ENCODE measurements around the gene PKNOX2. TPM values are rescaled to one million over a fixed set of nuclear protein-coding genes. Genes with fewer than 3 reads are reported as not detected.

PKNOX2 gene
- total and polyA plus RNA-seq, 10 of the 15 experiments (the other 5 are each of a cell fraction or from before 2014, with no cell fraction given) = not detected

DNA sequence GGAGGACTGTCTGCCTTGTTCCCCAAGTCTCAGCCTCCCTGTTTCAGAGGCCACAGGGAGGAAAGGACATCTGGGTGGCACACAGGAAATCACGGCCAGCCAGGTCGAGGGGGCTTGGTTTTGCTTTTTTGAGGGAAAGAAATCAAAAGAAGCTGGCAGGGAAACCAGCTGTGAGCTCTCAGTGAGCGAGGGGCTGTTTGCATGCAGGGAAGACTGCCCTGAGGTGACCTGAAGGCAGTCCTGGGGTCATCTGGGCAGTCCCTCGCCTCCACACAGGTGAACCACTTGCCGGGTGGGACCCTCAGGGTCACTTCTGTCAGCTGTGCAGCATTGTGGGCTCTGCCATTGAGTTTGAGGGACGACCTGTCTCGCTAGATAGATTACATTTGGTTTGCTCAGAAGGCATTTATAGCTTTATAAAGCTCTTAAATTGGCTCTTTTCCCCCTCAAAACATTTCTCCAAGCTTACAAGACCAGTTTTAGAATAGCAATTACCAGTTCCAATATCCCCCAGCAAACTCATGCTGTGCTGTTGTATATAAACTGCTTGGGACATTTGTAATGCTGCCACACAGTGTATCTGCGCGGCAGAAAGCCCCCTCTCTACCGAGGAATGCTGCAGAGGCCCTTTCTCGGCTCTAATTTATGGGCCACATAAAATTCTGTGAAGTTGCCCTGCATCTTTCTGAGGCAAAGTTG, 28.3 kb downstream of the PKNOX2 start:
- ATAC-seq (no peak), FAIRE-seq (no peak), DNase-seq (ENCODE audit: low read depth, low spot score) (no peak)
- 29% methylated on average over 11 of the region's 11 CpGs for WGBS (ENCODE audit: insufficient coverage, insufficient replicate concordance, low lambda C conversion rate, missing lambda C conversion rate)
- Histone ChIP-seq H3K9me3 (replicated peaks; ENCODE audit: control insufficient read depth, insufficient read depth, low read length) (no peaks in the 10 kb centered on the region), H4K20me1 (ENCODE audit: control insufficient read depth, insufficient read depth) (no peaks in the 10 kb centered on the region), H3K4me1 (ENCODE audit: control insufficient read depth, insufficient read depth, low read length) (no peaks in the 10 kb centered on the region), H3K4me3 (no peak overlapping the region), H3K36me3 (ENCODE audit: control insufficient read depth in 2 of 2, insufficient read depth in 2 of 2, low read length in 1 of 2) (no peaks in the 10 kb centered on the region), H3K4me2 (ENCODE audit: control insufficient read depth, insufficient read depth) (no peak overlapping the region), H2AFZ (ENCODE audit: control insufficient read depth, low read depth, low read length) (no peak overlapping the region), H3K9ac (ENCODE audit: control insufficient read depth, insufficient read depth, low read length) (no peak overlapping the region), H3K27me3 (replicated peaks in 1 of 2; ENCODE audit: control insufficient read depth in 2 of 2, insufficient read depth in 2 of 2, low read length in 1 of 2) (peaks cover 3 to 4% of the 10 kb centered on the region in 2 experiments; a peak in 3 of 4 replicates), H3K27ac (ENCODE audit: control insufficient read depth, insufficient read depth) (no peak overlapping the region), H3K79me2 (ENCODE audit: control insufficient read depth, insufficient read depth, low read length) (no peaks in the 10 kb centered on the region)
- ChIA-PET SMC1A (ENCODE audit: uncharacterized antibody, unreplicated experiment) (interaction anchor here (0.7 kb wide), 1 partner anchor 106 kb away, joined by 3 read pairs; no protein-coding TSS in a partner anchor), POLR2A (no interaction called here), CTCF (no interaction called here), RAD21 (ENCODE audit: unreplicated experiment) (no interaction called here)
- intact Hi-C loops (cut with micrococcal nuclease; ENCODE audit: unreplicated experiment) = no loop called here
- no TSS peak for BruUV-seq (replicated peaks)
- no peak for TF ChIP-seq BHLHE40 (IDR thresholded peaks at IDR 0.05; ENCODE audit: borderline replicate concordance in 1 of 2, low read depth in 2 of 2, low read length in 1 of 2)
- no peak for TF ChIP-seq FOXK2 (IDR thresholded peaks at IDR 0.05)
- TF ChIP-seq, protein P1, sequence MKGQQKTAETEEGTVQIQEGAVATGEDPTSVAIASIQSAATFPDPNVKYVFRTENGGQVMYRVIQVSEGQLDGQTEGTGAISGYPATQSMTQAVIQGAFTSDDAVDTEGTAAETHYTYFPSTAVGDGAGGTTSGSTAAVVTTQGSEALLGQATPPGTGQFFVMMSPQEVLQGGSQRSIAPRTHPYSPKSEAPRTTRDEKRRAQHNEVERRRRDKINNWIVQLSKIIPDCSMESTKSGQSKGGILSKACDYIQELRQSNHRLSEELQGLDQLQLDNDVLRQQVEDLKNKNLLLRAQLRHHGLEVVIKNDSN (IDR thresholded peaks at IDR 0.05; ENCODE audit: borderline replicate concordance, extremely low read length, insufficient read depth, low read depth, low read length) = no peak
- no peak for TF ChIP-seq STAT1 (conservative IDR thresholded peaks at IDR 0.05)
- TF ChIP-seq SIX5 (IDR thresholded peaks at IDR 0.05; ENCODE audit: low read depth, low read length, severe bottlenecking) = no peak
- in situ Hi-C loops (cut with MboI) = no loop called here

GRCh38 chr11:125193416-125193726, 28.8 kb downstream of the PKNOX2 start:
- in situ Hi-C loops (cut with MboI) (no loop called here), intact Hi-C loops (cut with micrococcal nuclease; ENCODE audit: unreplicated experiment) (no loop called here)
- Histone ChIP-seq H3K4me2 (ENCODE audit: control insufficient read depth, insufficient read depth) (no peak overlapping the region), H3K79me2 (ENCODE audit: control insufficient read depth, insufficient read depth, low read length) (no peaks in the 10 kb centered on the region), H4K20me1 (ENCODE audit: control insufficient read depth, insufficient read depth) (no peaks in the 10 kb centered on the region), H3K27ac (ENCODE audit: control insufficient read depth, insufficient read depth) (no peak overlapping the region), H3K4me3 (no peak overlapping the region), H3K9ac (ENCODE audit: control insufficient read depth, insufficient read depth, low read length) (no peak overlapping the region), H3K27me3 (replicated peaks in 1 of 2; ENCODE audit: control insufficient read depth in 2 of 2, insufficient read depth in 2 of 2, low read length in 1 of 2) (peaks cover 3% of the 10 kb centered on the region in 2 experiments; a peak in 3 of 4 replicates), H3K9me3 (replicated peaks; ENCODE audit: control insufficient read depth, insufficient read depth, low read length) (no peaks in the 10 kb centered on the region), H3K36me3 (ENCODE audit: control insufficient read depth in 2 of 2, insufficient read depth in 2 of 2, low read length in 1 of 2) (no peaks in the 10 kb centered on the region), H3K4me1 (ENCODE audit: control insufficient read depth, insufficient read depth, low read length) (no peaks in the 10 kb centered on the region), H2AFZ (ENCODE audit: control insufficient read depth, low read depth, low read length) (no peak overlapping the region)
- DNase-seq (ENCODE audit: low read depth, low spot score) = no peak
- CTCF ChIA-PET = no interaction called here
- POLR2A ChIA-PET = no interaction called here
- ATAC-seq = no peak
- no TSS peak for BruUV-seq (replicated peaks)
- FAIRE-seq = no peak
- SMC1A ChIA-PET (ENCODE audit: uncharacterized antibody, unreplicated experiment) = no interaction called here
- RAD21 ChIA-PET (ENCODE audit: unreplicated experiment) = no interaction called here
- WGBS (ENCODE audit: insufficient coverage, insufficient replicate concordance, low lambda C conversion rate, missing lambda C conversion rate) = 12% methylated on average over 4 of the region's 4 CpGs
- TF ChIP-seq BACH1 (IDR thresholded peaks at IDR 0.05; ENCODE audit: borderline replicate concordance) (no peak), FOS (IDR thresholded peaks at IDR 0.05; ENCODE audit: borderline replicate concordance, extremely low read depth, insufficient read length) (no peak), ZNF217 (IDR thresholded peaks at IDR 0.05) (no peak), PAX5 (IDR thresholded peaks at IDR 0.05; ENCODE audit: borderline replicate concordance, low read depth, low read length) (no peak), NR2C2 (IDR thresholded peaks at IDR 0.05; ENCODE audit: borderline replicate concordance, control insufficient read depth, insufficient read length, low read depth) (no peak), ASH2L (IDR thresholded peaks at IDR 0.05; ENCODE audit: borderline replicate concordance, low read depth) (no peak), RUNX3 (IDR thresholded peaks at IDR 0.05; ENCODE audit: low read length) (no peak), SMAD1 (IDR thresholded peaks at IDR 0.05; ENCODE audit: low read depth, partially characterized antibody) (no peak)
- TF ChIP-seq, protein P2, sequence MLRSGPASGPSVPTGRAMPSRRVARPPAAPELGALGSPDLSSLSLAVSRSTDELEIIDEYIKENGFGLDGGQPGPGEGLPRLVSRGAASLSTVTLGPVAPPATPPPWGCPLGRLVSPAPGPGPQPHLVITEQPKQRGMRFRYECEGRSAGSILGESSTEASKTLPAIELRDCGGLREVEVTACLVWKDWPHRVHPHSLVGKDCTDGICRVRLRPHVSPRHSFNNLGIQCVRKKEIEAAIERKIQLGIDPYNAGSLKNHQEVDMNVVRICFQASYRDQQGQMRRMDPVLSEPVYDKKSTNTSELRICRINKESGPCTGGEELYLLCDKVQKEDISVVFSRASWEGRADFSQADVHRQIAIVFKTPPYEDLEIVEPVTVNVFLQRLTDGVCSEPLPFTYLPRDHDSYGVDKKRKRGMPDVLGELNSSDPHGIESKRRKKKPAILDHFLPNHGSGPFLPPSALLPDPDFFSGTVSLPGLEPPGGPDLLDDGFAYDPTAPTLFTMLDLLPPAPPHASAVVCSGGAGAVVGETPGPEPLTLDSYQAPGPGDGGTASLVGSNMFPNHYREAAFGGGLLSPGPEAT (IDR thresholded peaks at IDR 0.05; ENCODE audit: low read depth) = no peak
- TF ChIP-seq, protein P3, sequence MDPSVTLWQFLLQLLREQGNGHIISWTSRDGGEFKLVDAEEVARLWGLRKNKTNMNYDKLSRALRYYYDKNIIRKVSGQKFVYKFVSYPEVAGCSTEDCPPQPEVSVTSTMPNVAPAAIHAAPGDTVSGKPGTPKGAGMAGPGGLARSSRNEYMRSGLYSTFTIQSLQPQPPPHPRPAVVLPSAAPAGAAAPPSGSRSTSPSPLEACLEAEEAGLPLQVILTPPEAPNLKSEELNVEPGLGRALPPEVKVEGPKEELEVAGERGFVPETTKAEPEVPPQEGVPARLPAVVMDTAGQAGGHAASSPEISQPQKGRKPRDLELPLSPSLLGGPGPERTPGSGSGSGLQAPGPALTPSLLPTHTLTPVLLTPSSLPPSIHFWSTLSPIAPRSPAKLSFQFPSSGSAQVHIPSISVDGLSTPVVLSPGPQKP (IDR thresholded peaks at IDR 0.05; ENCODE audit: low read depth, low read length) = no peak

All from GM12878 (cell line).